Posterior cingulate gyrus (tissue), 11 donors: ENCODE data around the gene FRMD4A.
A peak's percentile ranks its signal among the peaks of the same experiment; 100 is the strongest.
"Not testable (repeated sequence)": the region's sequence is repeated elsewhere in the genome, so short reads cannot be mapped to it uniquely, and the experiment has no call there.

Source experiments
- DNase-seq, 10 donors: peaks; one replicate each; pipeline versions ENCODE4 v3.0.0 to v3.0.0-alpha.2; 2020 to 2021; ENCODE audit warnings: mixed read lengths in 3 of 10
- intact Hi-C: fragments of 100-400 bp; cut with DNase I; formaldehyde crosslinking; loops from one replicate; pipeline ENCODE4 v1.15.1; 2023

FRMD4A gene

GRCh38 chr10:13722747-13723653, 607.7 kb downstream of the FRMD4A start:
- no peak for DNase-seq
- intact Hi-C loops: no loop called here

- intact Hi-C loops: no loop called here
- DNase-seq: peak in 1 of 10 donors; percentile 55
Observed at GRCh38 chr10:13721486-13721885, 609.2 kb downstream of the FRMD4A start.

GRCh38 chr10:13720699-13721098, 610.0 kb downstream of the FRMD4A start:
- no peak for DNase-seq
- intact Hi-C loops: no loop called here

DNA sequence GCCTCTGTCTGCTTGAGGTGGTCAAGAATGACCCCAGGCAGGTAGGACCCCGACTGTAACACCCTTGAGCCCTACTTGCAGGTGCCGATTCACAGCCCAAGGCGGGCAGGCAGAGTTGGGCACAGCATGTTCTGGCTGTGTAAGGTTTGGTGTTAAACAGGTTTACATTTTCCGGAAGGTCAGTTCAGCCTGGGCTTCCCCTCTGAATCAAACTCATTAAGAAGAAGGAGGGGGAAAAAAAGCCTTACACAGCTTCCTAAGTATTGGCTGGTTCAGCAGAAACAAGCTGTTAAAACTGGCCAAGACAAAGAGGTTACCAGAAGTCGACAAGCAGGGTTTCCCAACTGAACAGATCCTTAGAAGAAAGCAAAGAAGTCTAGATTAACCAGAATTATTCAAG, 611.3 kb downstream of the FRMD4A start:
- peak in 1 of 10 donors; percentile 41 for DNase-seq
- intact Hi-C loops: no loop called here

- DNase-seq: no peak
- intact Hi-C loops: no loop called here
Observed at GRCh38 chr10:13718820-13719219, 611.9 kb downstream of the FRMD4A start.

- DNase-seq: peak; percentile 24 to 93 (median 62)
- intact Hi-C loops: no loop called here
Observed at GRCh38 chr10:13717936-13718772, 612.6 kb downstream of the FRMD4A start.

DNA sequence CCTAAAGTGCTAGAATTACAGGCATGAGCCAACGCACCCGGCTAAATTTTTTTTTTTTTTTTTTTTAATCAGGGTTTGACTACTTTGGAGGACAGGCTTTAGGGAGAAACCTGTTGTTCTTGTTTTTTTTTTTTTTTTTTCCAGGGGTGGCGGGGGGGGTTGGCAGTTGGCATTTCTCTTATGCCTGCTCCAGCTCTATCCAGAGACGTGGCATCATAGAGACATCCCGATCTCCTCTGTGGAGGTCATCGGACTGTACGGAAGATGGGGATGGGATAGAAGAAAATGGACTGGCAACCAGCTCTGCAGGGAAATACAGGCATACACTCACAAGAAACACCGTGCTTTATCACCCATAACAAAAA, 613.2 kb downstream of the FRMD4A start:
- DNase-seq: peak in 1 of 10 donors; percentile 17
- intact Hi-C loops: no loop called here

- intact Hi-C loops: no loop called here
- no peak for DNase-seq
Observed at GRCh38 chr10:13716081-13717071, 614.3 kb downstream of the FRMD4A start.

GRCh38 chr10:13715596-13715995, 615.1 kb downstream of the FRMD4A start:
- DNase-seq, intact Hi-C loops: not testable (repeated sequence)

GRCh38 chr10:13715100-13715499, 615.6 kb downstream of the FRMD4A start:
- intact Hi-C loops: no loop called here
- no peak for DNase-seq

- peak in 3 of 10 donors; percentile 31 to 86 (median 57) for DNase-seq
- intact Hi-C loops: no loop called here
Observed at GRCh38 chr10:13712837-13713581, 617.7 kb downstream of the FRMD4A start.

DNA sequence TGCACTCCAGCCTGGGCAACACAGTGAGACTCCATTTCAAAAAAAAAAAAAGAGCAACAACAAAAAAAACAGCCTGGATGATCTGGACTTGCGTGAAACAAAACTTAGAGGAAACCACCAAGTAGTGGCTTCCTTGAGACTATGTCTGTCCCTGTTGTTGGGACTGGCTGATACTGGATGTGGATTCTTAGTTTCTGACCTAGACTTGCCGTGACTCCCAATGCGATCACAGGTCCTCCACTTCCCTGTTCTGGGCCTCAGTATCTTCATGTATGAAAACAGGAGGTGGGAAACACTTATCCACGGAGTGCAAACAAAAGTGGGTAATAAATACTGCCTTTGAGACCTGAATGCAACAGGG, 618.3 kb downstream of the FRMD4A start:
- no peak for DNase-seq
- intact Hi-C loops: no loop called here

GRCh38 chr10:13711291-13711690, 619.4 kb downstream of the FRMD4A start:
- intact Hi-C loops: no loop called here
- peak in 1 of 10 donors; percentile 58 for DNase-seq

DNA sequence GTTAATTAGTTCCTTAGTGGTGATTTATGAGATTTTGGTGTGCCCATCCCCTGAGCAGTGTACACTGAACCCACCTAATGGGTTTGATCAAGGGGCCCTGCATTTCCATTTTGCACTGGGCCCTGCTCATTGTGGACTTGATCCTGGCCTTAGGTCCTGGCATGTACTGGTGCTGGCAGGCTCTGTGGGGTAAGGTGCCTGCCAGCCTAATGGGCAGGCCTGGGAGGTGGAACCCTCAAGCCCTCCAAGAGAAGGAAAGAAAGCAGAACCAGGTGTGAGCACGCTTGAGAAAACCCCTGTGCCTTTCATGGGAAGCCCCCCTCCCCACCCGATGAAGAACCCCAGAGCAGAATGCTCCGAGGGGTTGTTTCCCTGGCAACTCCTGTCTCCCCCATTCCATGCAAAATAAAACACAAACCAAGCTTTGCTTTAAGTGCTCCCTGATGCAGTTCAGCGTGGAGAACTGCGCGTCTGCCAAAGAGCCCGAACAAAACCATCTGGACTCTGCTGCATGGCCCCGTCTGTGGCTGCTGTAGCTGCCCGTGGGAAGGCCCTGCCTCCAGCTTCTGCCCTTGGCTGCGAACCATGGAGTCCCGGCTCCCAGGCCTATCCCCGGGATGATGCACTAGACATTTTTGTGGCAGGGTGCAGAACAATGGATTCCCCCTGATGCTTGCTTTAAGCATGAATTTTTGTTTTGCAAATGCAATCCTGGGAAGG, 620.6 kb downstream of the FRMD4A start:
- intact Hi-C loops: no loop called here
- DNase-seq: peak in 9 of 10 donors; percentile 30 to 94 (median 66)

- intact Hi-C loops: no loop called here
- DNase-seq: peak in 1 of 10 donors; percentile 24
Observed at GRCh38 chr10:13708256-13708990, 622.3 kb downstream of the FRMD4A start.

DNA sequence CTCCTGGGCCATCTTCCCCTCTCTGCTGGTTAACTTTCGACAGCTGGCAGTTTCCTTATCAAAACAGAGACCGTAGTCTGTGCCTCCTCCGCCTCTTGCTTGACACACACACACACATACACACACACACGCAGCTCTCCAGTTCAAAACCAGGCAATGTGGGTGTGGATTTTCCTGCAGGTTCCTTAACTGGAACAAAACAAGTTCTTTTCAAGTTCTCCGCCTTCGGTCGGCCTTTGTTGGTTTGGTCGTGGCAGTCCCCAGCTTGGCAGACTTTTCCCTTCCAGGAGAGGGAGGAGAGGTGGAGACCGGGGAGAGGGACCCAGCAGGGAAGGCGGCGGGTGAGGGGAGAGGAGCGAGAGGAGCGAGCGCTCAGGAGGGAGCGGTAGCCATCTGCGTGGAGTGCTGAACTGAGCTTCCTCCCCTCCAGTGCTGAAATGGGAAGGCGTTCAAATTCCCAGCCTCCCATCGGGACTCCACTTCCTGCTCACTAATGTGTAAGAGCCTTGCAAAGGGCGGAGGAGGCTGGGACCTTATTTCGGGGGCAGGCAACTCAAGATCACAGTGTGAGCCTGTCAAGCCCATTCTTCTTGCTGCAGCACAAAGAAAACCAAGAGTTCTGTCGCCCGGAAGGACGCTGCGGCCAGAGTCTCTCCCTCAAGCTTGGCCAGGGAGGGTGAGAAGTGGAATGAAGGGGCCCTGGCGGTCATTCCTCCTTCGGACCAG, 623.4 kb downstream of the FRMD4A start:
- DNase-seq: peak in 9 of 10 donors; percentile 38 to 93 (median 67)
- intact Hi-C loops: no loop called here

- no peak for DNase-seq
- intact Hi-C loops: no loop called here
Observed at GRCh38 chr10:13706604-13707003, 624.1 kb downstream of the FRMD4A start.
